GM18909 (cell line): ENCODE results near the gene TMPRSS3.

ENCODE experiments used
- ATAC-seq: cut with Tn5 transposase; IDR thresholded peaks from one replicate; pipeline ENCODE4 v1.9.1; 2021; ENCODE audit warnings: mild to moderate bottlenecking; ENCODE audit not compliant: unreplicated experiment, poor library complexity

TMPRSS3 gene

GRCh38 chr21:42357307-42357706, 38.5 kb downstream of the TMPRSS3 start:
- ATAC-seq: no peak

GRCh38 chr21:42356650-42357049, 39.2 kb downstream of the TMPRSS3 start:
- no peak for ATAC-seq

- no peak for ATAC-seq
Measured at GRCh38 chr21:42356046-42356445, 39.8 kb downstream of the TMPRSS3 start.

- ATAC-seq: no peak
Measured at GRCh38 chr21:42353623-42354022, 42.2 kb downstream of the TMPRSS3 start.

- no peak for ATAC-seq
Measured at GRCh38 chr21:42352441-42353095, 43.3 kb downstream of the TMPRSS3 start.

GRCh38 chr21:42351626-42352440, 44.0 kb downstream of the TMPRSS3 start:
- no peak for ATAC-seq

GRCh38 chr21:42350927-42351426, 44.9 kb downstream of the TMPRSS3 start, which contains the start of gene TFF2:
Gene TFF2 (minus strand): TSS chr21:42350994. CDS start chr21:42350957, 37 bp downstream.
- ATAC-seq: no peak

GRCh38 chr21:42350318-42350910, 45.4 kb downstream of the TMPRSS3 start:
- ATAC-seq: no peak

- ATAC-seq: no peak
Measured at GRCh38 chr21:42349420-42350317, 46.2 kb downstream of the TMPRSS3 start.

GRCh38 chr21:42348762-42349161, 47.1 kb downstream of the TMPRSS3 start:
- no peak for ATAC-seq

- no peak for ATAC-seq
Measured at GRCh38 chr21:42347601-42348327, 48.1 kb downstream of the TMPRSS3 start.

GRCh38 chr21:42346866-42347600, 48.8 kb downstream of the TMPRSS3 start:
- ATAC-seq: no peak

GRCh38 chr21:42346441-42346840, 49.4 kb downstream of the TMPRSS3 start:
- no peak for ATAC-seq

- no peak for ATAC-seq
Measured at GRCh38 chr21:42344631-42345030, 51.2 kb downstream of the TMPRSS3 start.

GRCh38 chr21:42343963-42344510, 51.8 kb downstream of the TMPRSS3 start:
- ATAC-seq: no peak

- no peak for ATAC-seq
Measured at GRCh38 chr21:42343556-42343955, 52.3 kb downstream of the TMPRSS3 start.

- ATAC-seq: no peak
Measured at GRCh38 chr21:42343101-42343500, 52.8 kb downstream of the TMPRSS3 start.

GRCh38 chr21:42341776-42342542, 53.9 kb downstream of the TMPRSS3 start:
- ATAC-seq: no peak
